NCI-H82 treated with DMSO at 0.1 percent for 48 hours (cell line): ENCODE data around the gene WIPF2.

Experiments used
- DNase-seq: peaks from one replicate; lab custom pipeline; 2025; ENCODE audit not compliant: unreplicated experiment; lab: John Stamatoyannopoulos, UW

Gene WIPF2

DNA sequence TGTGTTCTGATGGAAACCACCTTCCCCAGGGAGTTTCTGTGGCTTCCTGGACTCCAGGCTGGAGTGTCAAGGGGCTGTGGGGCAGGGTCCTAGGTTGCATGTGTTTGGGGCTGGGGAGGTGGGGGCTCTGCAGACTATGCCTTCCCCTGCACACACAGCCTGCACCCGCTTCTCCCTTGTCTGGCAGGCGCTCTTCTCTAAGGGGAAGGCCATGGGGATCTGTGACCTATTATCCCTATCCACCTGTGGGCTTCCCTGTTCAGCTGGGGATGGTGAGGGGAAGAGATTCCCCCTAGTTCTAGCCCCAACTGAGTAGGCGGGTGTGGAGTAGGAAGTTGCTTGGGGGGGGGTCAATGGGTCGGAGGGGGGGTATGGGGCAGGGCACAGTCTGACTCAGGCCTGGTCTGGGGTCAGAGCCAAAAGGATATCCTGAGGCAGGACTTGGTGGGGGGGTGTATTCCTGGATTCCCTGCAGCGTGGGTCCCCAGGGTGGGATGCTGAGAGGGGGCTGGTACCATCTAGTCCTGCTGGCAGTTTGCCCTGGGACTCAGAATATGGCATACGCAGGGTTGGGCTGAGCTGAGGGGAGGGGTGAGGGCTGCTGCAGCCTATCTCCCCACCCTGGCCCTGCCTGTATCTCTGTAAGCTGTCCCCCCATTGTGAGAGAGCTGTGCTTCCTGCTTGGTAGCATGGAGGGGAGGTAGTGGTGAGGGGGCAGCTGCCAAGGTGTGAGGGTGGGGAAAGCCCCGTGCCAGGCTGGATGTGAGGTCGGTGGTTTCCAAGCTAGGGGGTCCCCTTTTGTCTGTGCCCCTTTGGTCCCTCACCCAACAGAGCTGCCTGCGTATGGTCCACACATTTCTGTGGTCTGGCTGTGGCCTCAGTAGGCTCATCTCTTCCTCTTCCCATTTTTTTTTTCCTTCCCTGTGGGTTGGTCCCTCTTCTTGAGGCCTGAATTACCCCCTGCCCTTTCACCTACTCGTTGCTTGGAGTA, 104.6 kb downstream of the WIPF2 start:
- no peak for DNase-seq

DNA sequence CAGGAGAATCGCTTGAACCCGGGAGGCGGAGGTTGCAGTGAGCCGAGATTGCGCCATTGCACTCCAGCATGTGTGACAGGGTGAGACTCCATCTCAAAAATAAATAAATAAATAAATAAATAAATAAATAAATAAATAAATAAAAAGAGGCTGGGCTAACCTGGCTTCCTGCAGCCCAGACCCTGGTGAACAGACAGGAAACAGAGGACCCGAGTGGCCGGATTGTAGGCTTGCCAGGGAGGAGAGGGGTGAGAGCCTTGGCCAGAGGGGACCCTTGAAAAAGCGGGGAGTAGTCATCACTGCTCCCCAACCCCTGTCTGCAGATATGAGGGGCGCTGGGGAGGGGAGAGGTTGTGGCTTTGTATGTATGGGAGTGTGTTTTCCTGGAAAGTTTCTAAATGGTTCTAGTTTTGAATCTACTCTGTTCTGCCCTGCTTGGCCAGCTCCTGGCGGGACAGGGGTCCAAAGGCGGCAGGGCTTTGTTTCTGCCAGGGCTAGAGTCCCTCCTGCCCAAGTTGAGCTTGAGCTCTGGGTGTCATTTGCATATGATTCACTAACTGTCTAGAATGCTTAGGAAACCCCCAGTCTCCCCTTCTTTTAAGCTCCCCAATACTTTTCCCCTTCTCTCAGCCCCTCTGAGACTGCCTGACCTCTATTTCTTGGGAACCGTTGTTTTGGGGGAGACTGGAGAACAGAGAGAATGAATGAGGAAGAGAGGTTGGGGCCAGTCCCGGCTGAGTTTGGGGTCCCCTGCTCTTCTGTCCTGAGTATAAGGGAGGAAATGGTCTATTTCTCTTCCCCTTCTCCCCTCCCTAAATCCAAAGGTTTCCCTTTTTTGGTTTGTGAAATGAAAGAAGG, 106.3 kb downstream of the WIPF2 start:
- DNase-seq, result no peak

- no peak for DNase-seq
Measured at GRCh38 chr17:40326014-40326831, 107.1 kb downstream of the WIPF2 start.

DNA sequence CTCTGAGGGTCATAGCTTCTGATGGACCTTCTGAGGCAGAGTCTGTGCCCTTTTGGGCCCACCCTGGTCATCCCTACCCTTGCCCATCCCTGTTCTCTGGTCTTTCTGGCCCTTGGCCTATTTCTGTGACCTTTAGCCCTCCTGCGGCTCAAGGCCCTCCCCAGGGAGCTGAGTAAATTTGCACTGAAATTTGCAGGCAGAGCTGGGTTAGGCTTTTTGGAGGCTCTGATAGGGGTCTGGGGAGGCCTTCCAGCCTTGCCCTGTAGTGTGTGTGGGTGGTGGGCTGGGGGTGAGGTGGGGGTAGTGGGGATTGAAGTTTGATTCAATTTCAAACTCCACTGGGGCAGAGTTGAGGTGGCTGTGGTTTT, 107.7 kb downstream of the WIPF2 start:
- DNase-seq, result no peak

DNA sequence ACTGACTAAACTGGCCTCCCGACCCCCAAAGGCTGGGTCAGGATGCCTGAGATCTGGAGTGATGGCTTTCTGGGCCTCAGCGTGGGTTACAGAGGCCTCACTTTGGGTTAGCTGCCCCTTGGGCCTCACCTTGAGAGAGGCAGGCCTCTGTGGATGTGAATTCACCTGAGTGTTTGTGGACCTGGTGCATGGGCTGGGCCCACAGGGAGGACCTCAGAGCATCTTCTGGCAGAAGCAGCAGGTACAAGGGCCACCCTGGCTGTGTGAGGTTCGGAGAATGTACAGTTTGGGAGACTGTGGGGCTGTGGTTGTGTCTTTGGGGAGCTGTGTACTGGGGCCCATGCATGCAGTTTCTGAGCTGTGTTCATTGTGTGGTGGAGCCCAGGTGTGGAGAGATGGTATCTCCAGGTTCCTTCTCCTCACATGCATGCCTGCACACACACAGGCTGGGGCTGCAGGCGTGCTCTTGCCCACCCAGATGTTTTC, 108.2 kb downstream of the WIPF2 start:
- no peak for DNase-seq

- DNase-seq, result no peak
Measured at GRCh38 chr17:40327735-40328385, 108.8 kb downstream of the WIPF2 start.

DNA sequence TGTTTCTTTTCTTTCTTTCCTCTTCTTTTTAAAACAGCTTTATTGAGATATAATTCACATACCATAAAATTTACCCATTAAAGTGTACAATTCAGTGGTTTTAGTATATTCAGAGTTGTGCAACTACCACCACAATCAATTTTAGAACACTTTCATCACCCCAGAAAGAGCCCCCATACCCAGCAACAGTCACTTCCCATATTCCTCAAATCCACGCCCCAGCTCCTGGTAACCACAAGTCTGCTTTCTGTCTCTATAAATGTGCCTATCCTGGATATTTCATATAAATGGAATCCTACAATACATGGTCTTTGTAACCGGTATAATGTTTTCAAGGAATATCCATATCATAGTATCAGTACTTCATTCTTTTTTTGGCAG, 109.3 kb downstream of the WIPF2 start:
- DNase-seq, result no peak

DNA sequence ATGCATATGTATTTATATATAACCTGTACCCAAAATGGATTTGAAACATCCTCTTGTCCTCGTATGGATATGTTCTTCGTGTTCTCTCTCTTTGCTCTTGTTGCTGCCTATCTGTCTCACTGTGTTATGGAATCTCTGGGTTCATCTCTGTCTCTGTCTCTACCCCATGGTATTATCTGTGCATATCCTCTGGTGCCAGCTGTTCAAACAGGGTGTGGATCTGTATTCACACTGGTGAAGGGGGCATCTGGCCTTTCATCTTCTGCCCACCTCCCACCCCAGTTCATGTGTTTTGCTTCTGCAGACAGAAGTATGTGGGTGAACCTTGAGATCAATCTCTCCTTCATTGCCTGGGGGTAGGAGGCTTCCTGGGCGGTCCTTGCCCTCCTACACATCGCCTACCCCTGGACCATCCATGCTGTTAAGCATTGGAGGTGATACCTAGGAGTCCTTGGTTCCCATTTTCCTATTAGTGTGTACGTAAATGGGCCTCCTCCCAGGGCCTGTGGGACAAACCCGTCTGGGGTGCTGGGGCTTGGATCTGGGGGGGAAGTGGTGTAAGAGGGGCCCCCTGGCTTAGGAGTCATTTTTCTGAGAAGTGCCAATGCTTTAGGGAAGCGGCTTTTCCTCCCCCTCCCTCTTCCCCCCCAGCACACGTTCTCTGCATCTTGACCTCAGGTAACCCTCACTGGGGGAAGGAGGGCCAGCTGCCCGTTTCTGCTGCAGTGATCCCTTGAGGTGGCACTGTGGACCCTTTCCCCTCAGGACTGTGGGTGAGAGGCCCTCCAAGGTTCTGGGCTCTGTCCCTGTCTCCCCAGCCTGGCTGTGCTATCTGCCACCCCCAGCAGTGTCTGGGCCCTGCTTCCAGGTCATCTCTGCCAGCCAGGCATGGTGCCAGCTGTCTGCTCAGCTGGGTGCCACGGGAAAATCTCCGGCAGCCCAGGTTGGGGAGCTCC, 111.0 kb downstream of the WIPF2 start:
- peak; percentile 31 for DNase-seq

- no peak for DNase-seq
Measured at GRCh38 chr17:40330850-40331470, 111.9 kb downstream of the WIPF2 start.

GRCh38 chr17:40331743-40332641, 112.9 kb downstream of the WIPF2 start:
- DNase-seq, result no peak
